Osteocyte (in vitro differentiated cells): ENCODE data around the gene FOXJ3. TPM values are rescaled to one million over a fixed set of nuclear protein-coding genes. Genes with fewer than 3 reads are reported as not detected.

Source experiments
- DNase-seq: peaks from one replicate; pipeline ENCODE4 v3.0.0; 2021; ENCODE audit warnings: mixed read lengths; ENCODE audit not compliant: unreplicated experiment; ENCODE audit errors: extremely low spot score
- H3K27ac Mint-ChIP-seq: one replicate; pipeline ENCODE4 v1.8.0; 2021; ENCODE audit warnings: mild to moderate bottlenecking, mixed read lengths; ENCODE audit not compliant: unreplicated experiment
- H3K27me3 Mint-ChIP-seq: one replicate; pipeline ENCODE4 v1.8.0; 2021; ENCODE audit warnings: mixed read lengths; ENCODE audit not compliant: unreplicated experiment
- H3K36me3 Mint-ChIP-seq: one replicate; pipeline ENCODE4 v1.8.0; 2021; ENCODE audit warnings: mixed read lengths; ENCODE audit not compliant: unreplicated experiment
- H3K4me1 Mint-ChIP-seq: one replicate; pipeline ENCODE4 v1.8.0; 2021; ENCODE audit warnings: mixed read lengths; ENCODE audit not compliant: unreplicated experiment
- H3K4me3 Mint-ChIP-seq: one replicate; pipeline ENCODE4 v1.8.0; 2021; ENCODE audit warnings: mild to moderate bottlenecking, moderate library complexity, mixed read lengths; ENCODE audit not compliant: unreplicated experiment
- H3K9me3 Mint-ChIP-seq: one replicate; pipeline ENCODE4 v1.8.0; 2021; ENCODE audit warnings: mixed read lengths; ENCODE audit not compliant: unreplicated experiment
- CTCF ChIP-seq: fragments of 200-600 bp; sonication (generic); IDR thresholded peaks from 2 replicates; pipeline ENCODE4 v1.5.0; 2021; ENCODE audit warnings: antibody characterized with exemption, mild to moderate bottlenecking, moderate library complexity
- total RNA-seq: library from RNA; stranded (reverse); gene quantifications from 2 replicates; pipeline ENCODE4 v1.2.1, GENCODE V29; 2021

Gene FOXJ3
- total RNA-seq, 1 donor from 2014 or later: 34.6 TPM

GRCh38 chr1:42163536-42164503, 171.2 kb downstream of the FOXJ3 start:
- peaks cover 9% of the 10 kb centered on the region for H3K9me3 Mint-ChIP-seq
- peaks cover 20% of the 10 kb centered on the region for H3K27me3 Mint-ChIP-seq
- TF ChIP-seq CTCF: no peak
- H3K36me3 Mint-ChIP-seq: no peaks in the 10 kb centered on the region
- no peak overlapping the region for H3K27ac Mint-ChIP-seq
- DNase-seq: no peak
- peaks cover 15% of the 10 kb centered on the region for H3K4me1 Mint-ChIP-seq
- no peak overlapping the region for H3K4me3 Mint-ChIP-seq

GRCh38 chr1:42163114-42163513, 171.9 kb downstream of the FOXJ3 start:
- H3K27me3 Mint-ChIP-seq: peaks cover 20% of the 10 kb centered on the region
- TF ChIP-seq CTCF: no peak
- no peak overlapping the region for H3K4me3 Mint-ChIP-seq
- H3K9me3 Mint-ChIP-seq: peaks cover 9% of the 10 kb centered on the region
- H3K4me1 Mint-ChIP-seq: peaks cover 15% of the 10 kb centered on the region
- no peak for DNase-seq
- H3K27ac Mint-ChIP-seq: no peak overlapping the region
- no peaks in the 10 kb centered on the region for H3K36me3 Mint-ChIP-seq

GRCh38 chr1:42162181-42162580, 172.9 kb downstream of the FOXJ3 start:
- Mint-ChIP-seq H3K27me3 (peaks cover 20% of the 10 kb centered on the region), H3K36me3 (no peaks in the 10 kb centered on the region), H3K9me3 (peaks cover 9% of the 10 kb centered on the region), H3K4me1 (peaks cover 15% of the 10 kb centered on the region), H3K27ac (no peak overlapping the region), H3K4me3 (no peak overlapping the region)
- TF ChIP-seq CTCF: no peak
- no peak for DNase-seq

- H3K9me3 Mint-ChIP-seq: peaks cover 9% of the 10 kb centered on the region
- no peak overlapping the region for H3K4me3 Mint-ChIP-seq
- TF ChIP-seq CTCF: no peak
- no peak overlapping the region for H3K27ac Mint-ChIP-seq
- no peaks in the 10 kb centered on the region for H3K36me3 Mint-ChIP-seq
- no peak for DNase-seq
- H3K4me1 Mint-ChIP-seq: no peaks in the 10 kb centered on the region
- H3K27me3 Mint-ChIP-seq: peaks cover 20% of the 10 kb centered on the region
Measured at GRCh38 chr1:42158189-42158588, 176.8 kb downstream of the FOXJ3 start.

- no peak for TF ChIP-seq CTCF
- Mint-ChIP-seq H3K27me3 (peaks cover 20% of the 10 kb centered on the region), H3K4me3 (no peak overlapping the region), H3K36me3 (no peaks in the 10 kb centered on the region), H3K9me3 (peaks cover 9% of the 10 kb centered on the region), H3K27ac (no peak overlapping the region), H3K4me1 (no peaks in the 10 kb centered on the region)
- no peak for DNase-seq
Measured at GRCh38 chr1:42157667-42158066, 177.4 kb downstream of the FOXJ3 start.
